ENCODE results near the gene USP10.

The USP10 gene

DNA sequence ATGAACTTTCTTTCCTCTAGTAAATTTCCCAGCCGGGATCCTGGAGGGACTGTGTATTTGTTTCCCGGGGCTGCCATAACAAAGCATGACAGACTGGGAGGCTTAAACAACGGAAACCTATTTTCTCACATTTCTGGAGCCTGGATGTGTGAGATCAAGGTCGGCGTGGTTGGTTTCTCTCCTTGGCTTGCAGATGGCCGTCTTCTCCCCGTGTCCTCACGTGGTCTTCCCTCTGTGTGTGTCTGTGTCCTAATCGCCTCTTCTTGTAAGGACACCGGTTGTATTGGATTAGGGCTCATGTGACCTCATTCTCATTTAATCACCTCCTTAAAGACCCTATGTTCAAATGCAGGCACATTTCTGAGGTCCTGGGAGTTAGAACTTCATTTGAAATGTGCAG lies 22.0 kb upstream of the USP10 start:
- H3K36me3 ChIP-seq (ENCODE audit: low read depth), result no peaks in the 10 kb centered on the region
- no peak for DNase-seq (ENCODE audit: low spot score)
- H3K4me3 ChIP-seq (ENCODE audit: severe bottlenecking), result no peak overlapping the region
- no peaks in the 10 kb centered on the region for H3K27me3 ChIP-seq (ENCODE audit: insufficient read depth, poor library complexity, severe bottlenecking)
- no peaks in the 10 kb centered on the region for H3K9me3 ChIP-seq (ENCODE audit: severe bottlenecking)
- no peak for TF ChIP-seq CTCF (IDR thresholded peaks at IDR 0.05; ENCODE audit: poor library complexity, severe bottlenecking)
- no peak overlapping the region for H3K27ac ChIP-seq (ENCODE audit: poor library complexity, severe bottlenecking)
- ATAC-seq (ENCODE audit: low read depth), result no peak
- H3K4me1 ChIP-seq (ENCODE audit: insufficient read depth, poor library complexity, severe bottlenecking), result peaks cover 7% of the 10 kb centered on the region

DNA sequence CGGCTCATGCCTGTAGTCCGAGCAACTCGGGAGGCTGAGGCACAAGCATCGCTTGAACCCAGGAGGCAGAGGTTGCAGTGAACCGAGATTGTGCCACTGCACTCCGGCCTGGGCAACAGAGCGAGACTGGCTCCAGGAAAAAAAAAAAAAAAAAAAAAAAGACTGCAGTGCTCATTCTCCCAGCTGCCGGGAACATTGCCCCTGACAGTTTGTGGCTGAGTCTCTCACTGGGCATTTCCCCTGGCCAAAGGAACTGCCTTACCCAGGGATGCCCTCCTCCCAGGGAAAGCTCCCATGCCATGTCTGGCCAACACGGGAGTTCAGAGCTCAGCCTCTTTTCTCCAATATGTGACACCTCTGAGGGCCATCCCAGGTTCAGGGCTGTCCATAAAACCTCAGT lies 21.3 kb upstream of the USP10 start:
- Histone ChIP-seq H3K36me3 (ENCODE audit: low read depth) (no peaks in the 10 kb centered on the region), H3K27me3 (ENCODE audit: insufficient read depth, poor library complexity, severe bottlenecking) (no peaks in the 10 kb centered on the region), H3K27ac (ENCODE audit: poor library complexity, severe bottlenecking) (no peak overlapping the region), H3K4me3 (ENCODE audit: severe bottlenecking) (no peak overlapping the region), H3K4me1 (ENCODE audit: insufficient read depth, poor library complexity, severe bottlenecking) (peaks cover 2% of the 10 kb centered on the region), H3K9me3 (ENCODE audit: severe bottlenecking) (no peaks in the 10 kb centered on the region)
- no peak for TF ChIP-seq CTCF (IDR thresholded peaks at IDR 0.05; ENCODE audit: poor library complexity, severe bottlenecking)
- ATAC-seq (ENCODE audit: low read depth), result no peak
- DNase-seq (ENCODE audit: low spot score), result no peak

DNA sequence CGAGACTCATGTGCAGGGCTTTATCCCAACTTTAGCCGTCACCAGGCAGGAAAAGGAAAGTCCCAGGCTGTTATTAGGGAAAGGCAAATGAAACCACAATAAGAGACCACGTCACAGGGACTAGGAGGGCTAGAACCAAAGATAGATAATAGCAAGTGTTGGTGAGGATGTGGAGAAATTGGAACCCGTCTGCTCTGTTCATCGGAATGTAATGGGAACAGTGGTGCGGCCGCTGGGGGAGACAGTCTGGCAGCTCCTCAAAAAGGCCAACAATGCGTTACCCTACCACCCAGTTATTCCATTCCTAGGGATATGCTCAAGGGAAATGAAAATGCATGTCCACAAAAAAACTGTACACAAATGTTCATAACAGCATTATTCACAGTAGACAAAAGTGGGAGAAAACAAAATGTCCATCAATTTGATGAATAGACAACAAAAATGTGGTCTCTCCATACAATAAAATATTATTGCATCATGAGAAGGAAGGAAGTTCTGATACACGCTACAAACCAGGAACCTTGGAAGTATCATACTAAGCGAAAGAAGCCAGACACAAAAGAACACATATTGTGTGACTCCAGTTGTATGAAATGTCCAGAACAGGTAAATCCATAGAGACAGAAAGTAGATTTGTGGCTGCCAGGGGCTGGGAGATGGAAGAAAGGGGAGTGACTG lies 19.5 kb upstream of the USP10 start:
- no peaks in the 10 kb centered on the region for H3K9me3 ChIP-seq (ENCODE audit: severe bottlenecking)
- H3K36me3 ChIP-seq (ENCODE audit: low read depth), result no peaks in the 10 kb centered on the region
- no peak overlapping the region for H3K27ac ChIP-seq (ENCODE audit: poor library complexity, severe bottlenecking)
- TF ChIP-seq CTCF (IDR thresholded peaks at IDR 0.05; ENCODE audit: poor library complexity, severe bottlenecking), result no peak
- no peaks in the 10 kb centered on the region for H3K4me1 ChIP-seq (ENCODE audit: insufficient read depth, poor library complexity, severe bottlenecking)
- H3K27me3 ChIP-seq (ENCODE audit: insufficient read depth, poor library complexity, severe bottlenecking), result no peaks in the 10 kb centered on the region
- DNase-seq (ENCODE audit: low spot score), result no peak
- H3K4me3 ChIP-seq (ENCODE audit: severe bottlenecking), result no peak overlapping the region
- ATAC-seq (ENCODE audit: low read depth), result no peak

DNA sequence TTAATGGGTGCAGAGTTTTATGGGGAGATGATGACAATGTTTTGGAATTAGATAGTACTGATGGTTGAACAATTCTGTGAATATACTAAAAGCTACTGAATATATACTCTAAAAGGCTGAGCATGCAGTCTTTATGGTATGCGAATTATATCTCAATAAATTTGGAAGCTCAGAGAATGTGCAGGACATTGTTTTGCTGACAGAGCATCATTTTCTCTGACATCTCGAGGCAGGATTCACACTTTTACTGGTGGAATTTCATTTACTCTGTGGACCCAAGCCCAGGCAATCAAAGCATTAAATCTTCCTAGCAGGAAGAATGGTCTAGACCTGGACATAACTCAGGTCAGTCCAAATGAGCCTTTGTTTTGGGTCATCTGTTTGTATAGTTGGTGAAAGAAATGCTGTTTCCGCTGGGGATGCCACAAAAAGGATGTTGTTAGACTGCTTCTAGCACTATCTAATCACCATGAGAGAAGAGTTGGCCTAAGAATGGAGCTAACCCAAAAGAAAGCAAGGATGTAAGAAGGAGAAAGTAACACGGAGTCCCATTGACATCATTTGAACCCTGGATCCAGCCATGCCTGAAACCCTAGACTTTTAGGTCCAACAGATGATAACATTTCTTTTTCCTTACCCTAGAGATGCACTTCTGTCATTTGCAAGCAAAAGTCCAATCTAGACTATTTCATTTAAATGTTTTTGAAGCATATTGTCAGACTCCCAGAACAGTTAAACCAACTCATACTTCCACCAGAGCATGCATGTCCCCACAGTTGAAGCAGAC lies 18.8 kb upstream of the USP10 start:
- TF ChIP-seq CTCF (IDR thresholded peaks at IDR 0.05; ENCODE audit: poor library complexity, severe bottlenecking), result no peak
- Histone ChIP-seq H3K36me3 (ENCODE audit: low read depth) (no peaks in the 10 kb centered on the region), H3K4me3 (ENCODE audit: severe bottlenecking) (no peak overlapping the region), H3K27ac (ENCODE audit: poor library complexity, severe bottlenecking) (no peak overlapping the region), H3K27me3 (ENCODE audit: insufficient read depth, poor library complexity, severe bottlenecking) (no peaks in the 10 kb centered on the region), H3K9me3 (ENCODE audit: severe bottlenecking) (no peaks in the 10 kb centered on the region), H3K4me1 (ENCODE audit: insufficient read depth, poor library complexity, severe bottlenecking) (no peaks in the 10 kb centered on the region)
- ATAC-seq (ENCODE audit: low read depth) (no peak), DNase-seq (ENCODE audit: low spot score) (no peak)
